B cell (primary cell): ENCODE measurements around the gene STAMBPL1. TPM values are rescaled to one million over a fixed set of nuclear protein-coding genes. Genes with fewer than 3 reads are reported as not detected.

Experiments used
- ATAC-seq: fragments of 200-7000 bp; cut with Tn5 transposase; one replicate; pipeline ENCODE4 v1.10.0; 2021; ENCODE audit warnings: low read depth, mild to moderate bottlenecking, moderate number of reproducible peaks, moderate library complexity
- CTCF ChIA-PET: fragments of 350-600 bp; sonication (Branson Sonifier 250); formaldehyde crosslinking; loops from one replicate; lab custom pipeline; 2021; ENCODE audit warnings: antibody characterized with exemption, inconsistent platforms; lab: Charles Lee
- POLR2A ChIA-PET: fragments of 350-600 bp; sonication (Branson Sonifier 250); formaldehyde crosslinking; loops from one replicate; lab custom pipeline; 2021; ENCODE audit warnings: antibody characterized with exemption; lab: Charles Lee
- DNase-seq: peaks from one replicate; pipeline ENCODE4 v3.0.0; 2013
- H2AFZ ChIP-seq: 2 replicates; pipeline ENCODE4 v1.6.1; 2012; ENCODE audit warnings: mild to moderate bottlenecking, low read depth, low read length; ENCODE audit not compliant: insufficient read depth, poor library complexity, severe bottlenecking
- H3K27ac ChIP-seq, 2 donors: 1 replicate in 1 of 2; 2 replicates in 1 of 2; pipeline ENCODE4 v1.5.1; 2012 to 2013; ENCODE audit warnings: low read length in 2 of 2, mild to moderate bottlenecking in 2 of 2, moderate library complexity in 1 of 2
- H3K27me3 ChIP-seq, 4 experiments: fragments of 200-600 bp in 1 of 4; sonication (generic) in 1 of 4; replicated peaks in 1 of 4; 1 replicate in 2 of 4; 2 replicates in 2 of 4; pipeline versions ENCODE4 v1.6.1 to v1.7.0; 2013 to 2016; ENCODE audit warnings: low read length in 3 of 4, mild to moderate bottlenecking in 2 of 4, mixed read lengths in 1 of 4, moderate library complexity in 1 of 4; ENCODE audit not compliant: insufficient read depth in 4 of 4, control insufficient read depth in 3 of 4; ENCODE audit errors: control extremely low read depth in 1 of 4
- H3K36me3 ChIP-seq, 2 experiments: replicated peaks in 1 of 2; 1 replicate in 1 of 2; 2 replicates in 1 of 2; pipeline versions ENCODE4 v1.6.1 to v1.7.1; 2013; ENCODE audit warnings: low read length in 1 of 2; ENCODE audit not compliant: insufficient read depth in 2 of 2, control insufficient read depth in 1 of 2; ENCODE audit errors: control extremely low read depth in 1 of 2, extremely low read depth in 1 of 2
- H3K4me1 ChIP-seq, 2 donors: fragments of 200-600 bp in 1 of 2; sonication (generic) in 1 of 2; 1 replicate in 1 of 2; 2 replicates in 1 of 2; pipeline versions ENCODE4 v1.5.1 to v1.6.1; 2013 to 2017; ENCODE audit warnings: low read length in 2 of 2; ENCODE audit not compliant: control insufficient read depth in 2 of 2, insufficient read depth in 2 of 2
- H3K4me2 ChIP-seq: replicated peaks from 2 replicates; pipeline ENCODE3; 2012; ENCODE audit warnings: mild to moderate bottlenecking, low read depth, low read length; ENCODE audit not compliant: poor library complexity, severe bottlenecking
- H3K4me3 ChIP-seq, 5 experiments: fragments of 200-600 bp in 1 of 5; sonication (generic) in 1 of 5; 1 replicate in 3 of 5; 2 replicates in 2 of 5; pipeline versions ENCODE4 v1.5.1 to v1.7.0; 2011 to 2016; ENCODE audit warnings: low read length in 4 of 5, mild to moderate bottlenecking in 4 of 5, low read depth in 2 of 5, control low read depth in 1 of 5, moderate library complexity in 1 of 5; ENCODE audit not compliant: insufficient read depth in 1 of 5; ENCODE audit errors: control extremely low read depth in 1 of 5, extremely low read depth in 1 of 5
- H3K79me2 ChIP-seq: fragments of 200-600 bp; sonication (generic); one replicate; pipeline ENCODE4 v1.6.0; 2016; ENCODE audit warnings: low read length; ENCODE audit not compliant: control insufficient read depth, insufficient read depth
- H3K9ac ChIP-seq: fragments of 200-600 bp; sonication (generic); 2 replicates; pipeline ENCODE4 v1.6.1; 2017; ENCODE audit warnings: mild to moderate bottlenecking, low read length, moderate library complexity
- H3K9me3 ChIP-seq, 3 donors: one replicate each; pipeline versions ENCODE4 v1.6.1 to v1.7.1; 2013; ENCODE audit warnings: low read length in 2 of 3; ENCODE audit not compliant: control insufficient read depth in 2 of 3, insufficient read depth in 1 of 3; ENCODE audit errors: control extremely low read depth in 1 of 3
- H4K20me1 ChIP-seq: 2 replicates; pipeline ENCODE4 v1.6.0; 2012; ENCODE audit warnings: mild to moderate bottlenecking, low read length; ENCODE audit not compliant: insufficient read depth, control insufficient read depth, poor library complexity, severe bottlenecking
- H3K27ac Mint-ChIP-seq: one replicate; pipeline ENCODE4 v1.8.0; 2021; ENCODE audit warnings: mixed read lengths
- H3K27me3 Mint-ChIP-seq: one replicate; pipeline ENCODE4 v1.8.0; 2021; ENCODE audit warnings: mixed read lengths
- H3K4me1 Mint-ChIP-seq: one replicate; pipeline ENCODE4 v1.8.0; 2021; ENCODE audit warnings: mixed read lengths
- H3K4me3 Mint-ChIP-seq: one replicate; pipeline ENCODE4 v1.8.0; 2021; ENCODE audit warnings: mixed read lengths
- H3K9me3 Mint-ChIP-seq: one replicate; pipeline ENCODE4 v1.8.0; 2022; ENCODE audit warnings: mixed read lengths; ENCODE audit not compliant: insufficient read depth
- EZH2 ChIP-seq: IDR thresholded peaks from 2 replicates; pipeline ENCODE4 v1.6.1; 2012; ENCODE audit warnings: borderline replicate concordance, low read depth, mild to moderate bottlenecking, moderate library complexity, low read length; ENCODE audit not compliant: insufficient read depth, poor library complexity, severe bottlenecking
- WGBS: methylation state at CpG from one replicate; pipeline ENCODE4 v1.1.5; 2013; ENCODE audit warnings: missing lambda C conversion rate; ENCODE audit not compliant: insufficient coverage; 5-methylcytosine and 5-hydroxymethylcytosine counted together
- intact Hi-C: fragments of 100-400 bp; cut with micrococcal nuclease; formaldehyde crosslinking; loops from one replicate; pipeline ENCODE4 v1.10.0; 2022
- polyA plus RNA-seq: library from polyadenylated mRNA; depleted of rRNA; stranded (reverse); fragments of >200 nt; gene quantifications from 2 replicates; pipeline ENCODE4 v1.2.3, GENCODE V29; 2012
- total RNA-seq, 2 donors: library from RNA; stranded (reverse); fragments of 120-200 nt in 1 of 2; gene quantifications; 1 replicate in 1 of 2; 2 replicates in 1 of 2; pipeline versions ENCODE4 v1.2.3 to v1.2.4, GENCODE V29; 2013 to 2022
- TF ChIP-seq, protein P1 (sequence below): fragments of 200-600 bp; IDR thresholded peaks from one replicate; pipeline ENCODE4 v1.8.0; 2022; ENCODE audit warnings: antibody characterized with exemption, mild to moderate bottlenecking

STAMBPL1 gene
- total and polyA plus RNA-seq, 2 donors (not counting 1 experiment from before 2014, with no cell fraction given), result 50.3 to 64.2 TPM

DNA sequence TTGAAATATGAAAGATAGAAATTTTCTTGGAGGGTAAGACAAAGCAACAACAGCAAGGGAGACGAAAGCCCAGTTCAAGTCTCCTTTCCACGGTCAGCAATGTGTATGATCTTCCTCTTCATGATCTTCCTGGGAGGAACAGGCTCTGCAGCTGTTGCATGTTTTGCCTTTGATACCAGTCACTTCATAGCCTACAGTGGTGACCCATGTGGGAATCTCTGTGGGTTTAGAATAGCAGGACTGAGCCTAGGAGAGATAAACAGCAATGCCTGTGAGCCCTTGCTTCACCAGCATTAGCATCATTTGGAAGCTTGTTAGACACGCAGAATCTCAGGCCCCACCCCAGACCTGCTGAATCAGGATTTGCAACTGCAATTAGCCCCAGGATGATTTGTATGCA, 31.8 kb downstream of the STAMBPL1 start:
- intact Hi-C loops, result no loop called here
- no peaks in the 10 kb centered on the region for H3K27me3 Mint-ChIP-seq
- H3K27ac Mint-ChIP-seq, result no peak overlapping the region
- Histone ChIP-seq H4K20me1 (no peaks in the 10 kb centered on the region), H3K79me2 (no peaks in the 10 kb centered on the region), H3K27ac (no peak overlapping the region), H3K9ac (no peak overlapping the region), H3K4me3 (no peak overlapping the region), H3K4me2 (no peak overlapping the region), H2AFZ (no peak overlapping the region), H3K9me3 (no peaks in the 10 kb centered on the region), H3K27me3 (no peaks in the 10 kb centered on the region), H3K36me3 (peaks cover 11 to 69% of the 10 kb centered on the region in 2 experiments), H3K4me1 (no peaks in the 10 kb centered on the region)
- 100% methylated on average over 1 of the region's 3 CpGs for WGBS
- ChIA-PET CTCF (interaction anchor here (2.1 kb wide), 1 partner anchor 22 kb away, joined by 16 read pairs; no protein-coding TSS in a partner anchor), POLR2A (no interaction called here)
- H3K4me3 Mint-ChIP-seq, result no peak overlapping the region
- no peaks in the 10 kb centered on the region for H3K9me3 Mint-ChIP-seq
- TF ChIP-seq, protein P1, sequence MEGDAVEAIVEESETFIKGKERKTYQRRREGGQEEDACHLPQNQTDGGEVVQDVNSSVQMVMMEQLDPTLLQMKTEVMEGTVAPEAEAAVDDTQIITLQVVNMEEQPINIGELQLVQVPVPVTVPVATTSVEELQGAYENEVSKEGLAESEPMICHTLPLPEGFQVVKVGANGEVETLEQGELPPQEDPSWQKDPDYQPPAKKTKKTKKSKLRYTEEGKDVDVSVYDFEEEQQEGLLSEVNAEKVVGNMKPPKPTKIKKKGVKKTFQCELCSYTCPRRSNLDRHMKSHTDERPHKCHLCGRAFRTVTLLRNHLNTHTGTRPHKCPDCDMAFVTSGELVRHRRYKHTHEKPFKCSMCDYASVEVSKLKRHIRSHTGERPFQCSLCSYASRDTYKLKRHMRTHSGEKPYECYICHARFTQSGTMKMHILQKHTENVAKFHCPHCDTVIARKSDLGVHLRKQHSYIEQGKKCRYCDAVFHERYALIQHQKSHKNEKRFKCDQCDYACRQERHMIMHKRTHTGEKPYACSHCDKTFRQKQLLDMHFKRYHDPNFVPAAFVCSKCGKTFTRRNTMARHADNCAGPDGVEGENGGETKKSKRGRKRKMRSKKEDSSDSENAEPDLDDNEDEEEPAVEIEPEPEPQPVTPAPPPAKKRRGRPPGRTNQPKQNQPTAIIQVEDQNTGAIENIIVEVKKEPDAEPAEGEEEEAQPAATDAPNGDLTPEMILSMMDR, result no peak
- TF ChIP-seq EZH2, result no peak
- ATAC-seq (no peak), DNase-seq (no peak)
- H3K4me1 Mint-ChIP-seq, result no peaks in the 10 kb centered on the region

DNA sequence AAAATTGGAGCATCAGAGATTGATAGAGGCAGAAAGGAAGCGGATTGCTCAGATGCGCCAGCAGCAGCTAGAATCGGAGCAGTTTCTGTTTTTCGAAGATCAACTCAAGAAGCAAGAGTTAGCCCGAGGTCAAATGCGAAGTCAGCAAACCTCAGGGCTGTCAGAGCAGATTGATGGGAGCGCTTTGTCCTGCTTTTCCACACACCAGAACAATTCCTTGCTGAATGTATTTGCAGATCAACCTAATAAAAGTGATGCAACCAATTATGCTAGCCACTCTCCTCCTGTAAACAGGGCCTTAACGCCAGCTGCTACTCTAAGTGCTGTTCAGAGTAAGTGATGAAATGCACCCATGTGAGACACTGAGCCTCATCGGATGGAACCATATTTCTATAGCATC, 33.1 kb downstream of the STAMBPL1 start:
- Histone ChIP-seq H3K27me3 (no peaks in the 10 kb centered on the region), H3K4me1 (no peaks in the 10 kb centered on the region), H3K4me3 (no peak overlapping the region), H2AFZ (no peak overlapping the region), H4K20me1 (no peaks in the 10 kb centered on the region), H3K4me2 (no peak overlapping the region), H3K27ac (no peak overlapping the region), H3K9me3 (no peaks in the 10 kb centered on the region), H3K36me3 (peaks cover 6 to 69% of the 10 kb centered on the region in 2 experiments), H3K79me2 (no peaks in the 10 kb centered on the region), H3K9ac (no peak overlapping the region)
- no peaks in the 10 kb centered on the region for H3K4me1 Mint-ChIP-seq
- no peaks in the 10 kb centered on the region for H3K27me3 Mint-ChIP-seq
- no peaks in the 10 kb centered on the region for H3K9me3 Mint-ChIP-seq
- no peak for ATAC-seq
- H3K27ac Mint-ChIP-seq, result no peak overlapping the region
- CTCF ChIA-PET, result no interaction called here
- DNase-seq, result no peak
- no peak overlapping the region for H3K4me3 Mint-ChIP-seq
- 95% methylated on average over 8 of the region's 9 CpGs for WGBS
- TF ChIP-seq EZH2, result no peak
- intact Hi-C loops, result no loop called here
- POLR2A ChIA-PET, result no interaction called here
